GM18502 (cell line): ENCODE measurements around the gene GCHFR.

Source experiments
- ATAC-seq: cut with Tn5 transposase; IDR thresholded peaks from one replicate; pipeline ENCODE4 v1.9.1; 2021; ENCODE audit warnings: mild to moderate bottlenecking; ENCODE audit not compliant: unreplicated experiment, poor library complexity

GCHFR gene

GRCh38 chr15:40807888-40808461 lies 44.1 kb downstream of the GCHFR start:
- no peak for ATAC-seq

GRCh38 chr15:40808861-40809450 lies 45.1 kb downstream of the GCHFR start:
- ATAC-seq: no peak

- no peak for ATAC-seq
These were observed 49.0 kb downstream of the GCHFR start for GRCh38 chr15:40812721-40813425.

- no peak for ATAC-seq
These were observed 51.3 kb downstream of the GCHFR start for GRCh38 chr15:40815042-40815698.
